GM10266 (cell line): ENCODE measurements around the gene PDIA5.
"Not testable (repeated sequence)": the region's sequence is repeated elsewhere in the genome, so short reads cannot be mapped to it uniquely, and the experiment has no call there.

Experiments used
- DNase-seq: peaks from one replicate; pipeline ENCODE4 v3.0.0; 2012; ENCODE audit errors: extremely low spot score
- CTCF ChIP-seq: IDR thresholded peaks from 2 replicates; pipeline ENCODE4 v1.5.1; 2012; ENCODE audit warnings: mild to moderate bottlenecking, low read depth; ENCODE audit not compliant: control insufficient read depth, insufficient read depth; ENCODE audit errors: missing control alignments

The PDIA5 gene

GRCh38 chr3:123110976-123111615 is 44.3 kb downstream of the PDIA5 start:
- TF ChIP-seq CTCF, result no peak
- DNase-seq, result no peak

- TF ChIP-seq CTCF, result no peak
- DNase-seq, result no peak
These were observed 44.8 kb downstream of the PDIA5 start for GRCh38 chr3:123111640-123112039.

- no peak for DNase-seq
- TF ChIP-seq CTCF, result no peak
These were observed 45.4 kb downstream of the PDIA5 start for GRCh38 chr3:123112232-123112631.

GRCh38 chr3:123112656-123113055 is 45.8 kb downstream of the PDIA5 start:
- not testable (repeated sequence) for DNase-seq

- no peak for TF ChIP-seq CTCF
- no peak for DNase-seq
These were observed 47.1 kb downstream of the PDIA5 start for GRCh38 chr3:123113889-123114450.

GRCh38 chr3:123116116-123116515 is 49.3 kb downstream of the PDIA5 start:
- TF ChIP-seq CTCF, result no peak

GRCh38 chr3:123119388-123119787 is 52.6 kb downstream of the PDIA5 start:
- no peak for TF ChIP-seq CTCF
- no peak for DNase-seq

More at GRCh38 chr3:123116116-123116515, 49.3 kb downstream of the PDIA5 start:
- DNase-seq, result no peak

- TF ChIP-seq CTCF, result no peak
- no peak for DNase-seq
These were observed 53.0 kb downstream of the PDIA5 start for GRCh38 chr3:123119802-123120201.
